GM19324 (cell line): ENCODE results near the gene ZNF419.

Experiments used
- ATAC-seq: cut with Tn5 transposase; IDR thresholded peaks from one replicate; pipeline ENCODE4 v1.9.1; 2021; ENCODE audit warnings: mild to moderate bottlenecking, moderate library complexity; ENCODE audit not compliant: unreplicated experiment, low FRiP score

ZNF419 gene

DNA sequence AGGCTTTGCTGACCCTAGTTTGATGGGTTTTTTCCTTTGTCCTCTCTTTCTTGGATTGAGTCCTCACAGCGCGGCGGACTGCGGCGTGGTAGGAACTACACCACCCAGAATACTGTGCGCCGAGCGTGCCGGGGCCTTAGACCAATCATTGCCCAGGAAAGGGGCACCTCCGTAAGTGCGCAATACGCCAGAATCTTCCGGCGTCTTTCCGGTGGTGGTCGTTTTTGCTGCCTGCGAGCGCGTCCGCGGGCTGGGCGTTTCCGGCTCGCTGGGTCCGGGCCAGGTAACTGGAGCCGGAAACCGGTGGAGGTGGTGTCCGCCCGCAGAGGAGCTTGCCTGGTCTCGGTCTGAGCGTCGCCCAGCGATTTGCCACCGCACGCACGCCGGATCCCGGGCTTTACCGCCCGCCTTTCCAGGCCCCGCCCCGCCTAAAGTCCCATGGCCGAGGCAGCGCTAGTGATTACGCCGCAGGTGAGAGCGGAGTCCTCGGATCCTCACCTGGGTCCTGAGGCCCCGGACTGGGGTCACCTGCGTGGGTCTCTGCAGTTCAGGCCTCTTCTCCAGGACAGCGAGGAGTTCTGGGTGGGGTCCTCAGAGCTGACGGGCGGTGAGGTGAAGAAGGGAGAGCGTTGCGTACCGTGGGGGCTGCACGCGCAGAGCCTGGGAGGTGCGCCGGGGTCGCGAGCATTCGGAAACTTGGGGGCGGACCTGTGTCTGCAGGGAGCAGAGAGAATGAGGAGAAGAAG is 39.8 kb downstream of the ZNF419 start, which contains the start of gene ZNF549:
Gene ZNF549 (plus strand): TSS at position 221 of the 746 bp plus-strand sequence. CDS start 218 bp downstream, at position 439.
- peak; percentile 99 for ATAC-seq

DNA sequence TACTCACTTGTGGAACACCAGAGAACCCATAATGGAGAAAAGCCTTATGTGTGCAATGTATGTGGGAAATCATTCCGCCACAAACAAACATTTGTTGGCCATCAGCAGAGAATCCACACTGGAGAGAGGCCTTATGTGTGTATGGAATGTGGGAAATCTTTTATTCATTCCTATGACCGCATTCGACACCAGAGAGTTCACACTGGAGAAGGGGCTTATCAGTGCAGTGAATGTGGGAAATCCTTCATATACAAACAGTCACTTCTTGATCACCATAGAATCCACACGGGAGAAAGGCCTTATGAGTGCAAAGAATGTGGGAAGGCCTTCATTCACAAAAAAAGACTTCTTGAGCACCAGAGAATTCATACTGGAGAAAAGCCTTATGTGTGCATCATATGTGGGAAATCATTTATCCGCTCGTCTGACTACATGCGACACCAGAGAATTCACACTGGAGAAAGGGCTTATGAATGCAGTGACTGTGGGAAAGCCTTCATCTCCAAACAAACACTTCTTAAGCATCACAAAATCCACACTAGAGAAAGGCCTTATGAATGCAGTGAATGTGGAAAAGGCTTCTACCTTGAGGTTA is 50.5 kb downstream of the ZNF419 start:
- ATAC-seq = no peak
